ENCODE data around the gene SLC1A5.

Gene SLC1A5

DNA sequence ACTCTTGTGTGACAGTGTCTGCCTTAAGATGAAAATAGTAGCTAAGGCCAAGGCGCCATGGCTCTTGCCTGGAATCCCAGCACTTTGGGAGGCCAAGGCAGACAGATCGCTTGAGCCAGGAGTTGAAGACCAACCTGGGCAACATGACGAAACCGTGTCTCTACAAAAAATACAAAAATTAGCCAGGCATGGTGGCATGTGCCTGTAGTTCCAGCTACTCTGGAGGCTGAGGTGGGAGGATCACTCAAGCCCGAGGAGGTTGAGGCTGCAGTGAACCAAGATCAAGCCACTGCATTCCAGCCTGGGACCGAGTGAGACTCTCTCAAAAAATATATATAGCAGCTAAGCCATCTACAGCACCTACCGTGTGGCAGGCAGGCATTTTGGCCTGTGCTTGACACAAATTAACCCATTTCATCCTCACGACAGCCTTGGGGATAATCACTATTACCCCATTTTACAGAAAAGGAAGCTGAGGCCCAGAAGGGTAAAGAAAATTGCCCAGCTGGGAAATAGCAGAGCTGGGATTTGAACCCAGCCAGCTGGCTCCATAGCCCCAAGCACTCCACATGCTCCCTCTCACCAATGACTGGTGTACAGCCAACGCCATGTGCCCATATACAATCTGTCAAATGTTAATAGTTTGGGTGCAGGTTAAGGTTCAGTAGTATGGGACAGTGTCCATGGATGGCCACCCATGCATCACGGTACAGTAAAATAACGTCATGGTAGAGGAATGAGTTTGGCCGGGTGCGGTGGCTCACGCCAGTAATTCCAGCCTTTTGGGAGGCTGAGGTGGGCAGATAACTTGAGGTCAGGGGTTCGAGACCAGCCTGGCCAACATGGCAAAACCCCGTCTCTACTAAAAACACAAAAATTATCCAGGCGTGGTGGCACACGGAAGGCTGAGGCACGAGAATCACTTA is 3.1 kb downstream of the SLC1A5 start:
- TF ChIP-seq, protein P1, sequence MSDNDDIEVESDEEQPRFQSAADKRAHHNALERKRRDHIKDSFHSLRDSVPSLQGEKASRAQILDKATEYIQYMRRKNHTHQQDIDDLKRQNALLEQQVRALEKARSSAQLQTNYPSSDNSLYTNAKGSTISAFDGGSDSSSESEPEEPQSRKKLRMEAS (IDR thresholded peaks at IDR 0.05): peak; percentile 47
- TF ChIP-seq NFIC (IDR thresholded peaks at IDR 0.05) (no peak), ZBTB7A (IDR thresholded peaks at IDR 0.05; ENCODE audit: low read depth) (0 out of 2 replicates have a peak, but pooled peaks have one; percentile 8), TEAD4 (IDR thresholded peaks at IDR 0.05) (0 out of 2 replicates have a peak, but pooled peaks have one; percentile 18)

DNA sequence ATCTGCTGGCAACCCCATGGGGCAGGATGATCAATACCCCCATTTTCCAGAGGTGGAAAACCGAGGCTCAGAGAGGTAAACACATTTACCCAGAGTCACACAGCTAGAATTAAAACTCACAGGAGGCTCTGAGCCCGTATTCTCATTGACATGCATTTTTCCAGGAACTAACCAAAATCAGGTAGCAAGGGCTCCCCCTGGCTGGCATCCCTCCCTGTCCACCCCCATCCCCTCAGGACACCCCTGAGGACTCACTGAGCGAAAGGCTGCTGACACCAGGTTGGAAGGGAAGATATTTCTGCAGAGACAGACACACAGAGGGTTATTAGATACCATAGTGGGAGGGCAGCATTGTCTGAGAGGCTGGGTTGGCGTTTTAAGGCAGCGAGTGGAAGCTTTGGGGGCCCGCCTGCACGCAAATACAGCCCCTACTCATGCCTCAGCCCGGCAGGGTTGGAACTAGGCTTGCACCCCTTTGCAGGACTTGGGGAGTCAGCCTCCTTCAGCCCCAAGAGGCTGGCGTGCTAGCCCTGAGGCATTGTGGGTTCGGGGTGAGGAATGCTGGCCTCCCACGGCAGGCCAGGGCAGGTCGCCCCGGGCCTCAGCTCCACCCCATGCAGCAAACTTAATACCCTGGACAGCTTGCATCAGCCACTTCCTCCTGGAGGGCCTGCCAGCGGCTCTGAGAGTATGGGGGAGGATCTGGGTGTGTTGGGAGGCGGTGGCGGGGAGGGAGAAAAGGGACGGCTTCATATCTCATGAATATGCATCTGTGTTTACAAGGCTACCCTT is 3.9 kb downstream of the SLC1A5 start:
- TF ChIP-seq CREB1 (IDR thresholded peaks at IDR 0.05; ENCODE audit: low read depth): no peak
- TF ChIP-seq ZBTB7A (IDR thresholded peaks at IDR 0.05; ENCODE audit: low read depth): peak; percentile 49; the same call in 1 of the 2 replicates
- TF ChIP-seq TEAD4 (IDR thresholded peaks at IDR 0.05): peak; percentile 77
- peak; percentile 56; the same call in 1 of the 2 replicates for TF ChIP-seq TAF1 (IDR thresholded peaks at IDR 0.05; ENCODE audit: low read depth)
- TF ChIP-seq, protein P1 (IDR thresholded peaks at IDR 0.05): peak; percentile 87
- TF ChIP-seq EP300 (IDR thresholded peaks at IDR 0.05; ENCODE audit: borderline replicate concordance): peak; percentile 69; the same call in 1 of the 2 replicates
- no peak; the same call in 1 of the 2 replicates for TF ChIP-seq RAD21 (IDR thresholded peaks at IDR 0.05; ENCODE audit: low read depth)
- peak; percentile 80 for TF ChIP-seq CEBPB (IDR thresholded peaks at IDR 0.05)
- TF ChIP-seq, protein P2, sequence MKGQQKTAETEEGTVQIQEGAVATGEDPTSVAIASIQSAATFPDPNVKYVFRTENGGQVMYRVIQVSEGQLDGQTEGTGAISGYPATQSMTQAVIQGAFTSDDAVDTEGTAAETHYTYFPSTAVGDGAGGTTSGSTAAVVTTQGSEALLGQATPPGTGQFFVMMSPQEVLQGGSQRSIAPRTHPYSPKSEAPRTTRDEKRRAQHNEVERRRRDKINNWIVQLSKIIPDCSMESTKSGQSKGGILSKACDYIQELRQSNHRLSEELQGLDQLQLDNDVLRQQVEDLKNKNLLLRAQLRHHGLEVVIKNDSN (IDR thresholded peaks at IDR 0.05): no peak; the same call in 1 of the 2 replicates
- TF ChIP-seq FOXM1 (IDR thresholded peaks at IDR 0.05; ENCODE audit: borderline replicate concordance, low read depth): no peak
- 0 out of 2 replicates have a peak, but pooled peaks have one; percentile 23 for TF ChIP-seq YY1 (IDR thresholded peaks at IDR 0.05; ENCODE audit: low read depth)
- peak; percentile 77 for TF ChIP-seq TCF12 (IDR thresholded peaks at IDR 0.05; ENCODE audit: low read depth)
- TF ChIP-seq, protein P3, sequence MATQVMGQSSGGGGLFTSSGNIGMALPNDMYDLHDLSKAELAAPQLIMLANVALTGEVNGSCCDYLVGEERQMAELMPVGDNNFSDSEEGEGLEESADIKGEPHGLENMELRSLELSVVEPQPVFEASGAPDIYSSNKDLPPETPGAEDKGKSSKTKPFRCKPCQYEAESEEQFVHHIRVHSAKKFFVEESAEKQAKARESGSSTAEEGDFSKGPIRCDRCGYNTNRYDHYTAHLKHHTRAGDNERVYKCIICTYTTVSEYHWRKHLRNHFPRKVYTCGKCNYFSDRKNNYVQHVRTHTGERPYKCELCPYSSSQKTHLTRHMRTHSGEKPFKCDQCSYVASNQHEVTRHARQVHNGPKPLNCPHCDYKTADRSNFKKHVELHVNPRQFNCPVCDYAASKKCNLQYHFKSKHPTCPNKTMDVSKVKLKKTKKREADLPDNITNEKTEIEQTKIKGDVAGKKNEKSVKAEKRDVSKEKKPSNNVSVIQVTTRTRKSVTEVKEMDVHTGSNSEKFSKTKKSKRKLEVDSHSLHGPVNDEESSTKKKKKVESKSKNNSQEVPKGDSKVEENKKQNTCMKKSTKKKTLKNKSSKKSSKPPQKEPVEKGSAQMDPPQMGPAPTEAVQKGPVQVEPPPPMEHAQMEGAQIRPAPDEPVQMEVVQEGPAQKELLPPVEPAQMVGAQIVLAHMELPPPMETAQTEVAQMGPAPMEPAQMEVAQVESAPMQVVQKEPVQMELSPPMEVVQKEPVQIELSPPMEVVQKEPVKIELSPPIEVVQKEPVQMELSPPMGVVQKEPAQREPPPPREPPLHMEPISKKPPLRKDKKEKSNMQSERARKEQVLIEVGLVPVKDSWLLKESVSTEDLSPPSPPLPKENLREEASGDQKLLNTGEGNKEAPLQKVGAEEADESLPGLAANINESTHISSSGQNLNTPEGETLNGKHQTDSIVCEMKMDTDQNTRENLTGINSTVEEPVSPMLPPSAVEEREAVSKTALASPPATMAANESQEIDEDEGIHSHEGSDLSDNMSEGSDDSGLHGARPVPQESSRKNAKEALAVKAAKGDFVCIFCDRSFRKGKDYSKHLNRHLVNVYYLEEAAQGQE (IDR thresholded peaks at IDR 0.05; ENCODE audit: low read depth): no peak
- TF ChIP-seq NFIC (IDR thresholded peaks at IDR 0.05): peak; percentile 39; the same call in 1 of the 2 replicates
- TF ChIP-seq EGR1 (IDR thresholded peaks at IDR 0.05): peak; percentile 53; the same call in 1 of the 2 replicates

DNA sequence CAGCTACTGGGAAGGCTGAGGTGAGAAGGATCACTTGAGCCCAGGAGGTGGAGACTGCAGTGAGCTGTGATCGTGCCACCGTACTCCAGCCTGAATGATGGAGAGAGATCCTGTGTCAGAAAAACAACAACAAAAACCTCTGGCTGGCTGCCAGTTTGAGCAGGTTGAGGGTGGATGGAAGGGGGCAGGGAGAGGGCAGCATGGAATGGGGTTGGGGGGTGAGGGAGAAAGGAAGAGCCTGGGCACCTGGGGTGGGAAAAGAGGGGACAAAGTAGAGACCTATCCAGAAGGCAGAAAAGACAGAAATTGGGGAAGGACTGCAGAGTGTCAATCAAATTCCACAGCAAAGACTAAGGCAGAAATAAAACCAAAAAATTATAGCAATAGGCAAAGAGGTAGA is 4.7 kb downstream of the SLC1A5 start:
- TF ChIP-seq NFIC (IDR thresholded peaks at IDR 0.05): peak; percentile 48; the same call in 1 of the 2 replicates
- TF ChIP-seq FOXM1 (IDR thresholded peaks at IDR 0.05; ENCODE audit: borderline replicate concordance, low read depth): no peak

DNA sequence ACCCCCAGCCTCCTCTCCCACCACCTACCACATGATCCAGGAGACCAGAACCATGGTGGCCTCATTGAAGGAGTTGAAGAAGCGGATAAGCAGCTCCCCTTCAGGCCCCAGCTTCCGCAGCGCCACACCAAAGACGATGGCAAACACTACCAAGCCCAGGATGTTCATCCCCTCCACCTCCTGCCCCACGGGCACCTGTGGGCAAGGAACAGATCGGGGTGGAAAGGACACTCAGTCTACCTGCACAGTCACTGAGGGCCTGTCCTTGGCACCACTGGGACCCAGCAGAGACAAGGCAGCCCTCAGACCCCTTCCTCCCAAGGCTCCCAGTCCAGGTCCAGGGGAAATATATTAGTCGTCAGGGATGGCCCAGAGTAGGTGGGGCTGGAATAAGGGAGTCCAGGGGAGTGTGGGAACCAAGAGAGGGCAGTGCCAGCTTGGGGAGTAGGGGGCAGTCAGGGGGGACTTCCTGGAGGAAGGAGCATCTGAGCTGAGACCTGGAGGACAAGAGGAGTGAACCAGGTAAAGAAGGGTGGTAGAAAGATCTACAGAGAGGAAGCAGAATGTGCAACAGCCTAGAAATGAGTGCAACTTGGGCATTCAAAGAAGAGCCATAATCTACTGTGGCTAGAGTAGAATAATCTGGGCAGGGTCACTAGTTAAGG is 5.9 kb downstream of the SLC1A5 start:
- TF ChIP-seq, protein P1 (IDR thresholded peaks at IDR 0.05): no peak

DNA sequence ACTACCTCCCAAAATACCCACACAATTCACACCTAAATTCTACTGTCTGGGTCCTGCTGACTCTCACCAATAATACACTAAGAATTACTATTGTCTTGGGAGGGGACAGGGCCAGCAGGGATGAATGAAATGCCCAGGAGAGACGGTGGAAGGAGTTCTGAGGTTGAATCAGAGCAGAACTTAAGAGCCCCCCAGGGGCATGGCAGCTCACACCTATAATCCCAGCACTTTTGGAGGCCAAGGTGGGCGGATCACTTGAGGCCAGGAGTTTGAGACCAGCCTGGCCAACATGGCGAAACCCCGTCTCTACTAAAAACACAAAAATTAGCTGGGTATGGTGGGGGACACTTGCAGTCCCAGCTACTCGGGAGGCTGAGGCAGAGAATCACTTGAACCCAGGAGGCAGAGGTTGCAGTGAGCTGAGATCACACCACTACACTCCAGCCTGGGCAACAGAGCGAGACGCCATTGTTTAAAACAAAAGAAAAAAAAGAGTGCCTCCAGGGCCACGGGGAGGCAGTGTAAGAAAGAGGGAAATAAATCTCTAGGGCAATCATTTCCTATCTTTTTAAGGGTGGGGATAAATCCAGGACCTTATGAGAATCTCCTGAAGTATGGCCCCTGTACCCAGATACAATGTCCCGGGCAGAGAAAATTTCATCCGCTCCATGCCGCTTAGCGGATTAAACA is 10.3 kb downstream of the SLC1A5 start:
- peak; percentile 29; the same call in 1 of the 2 replicates for TF ChIP-seq RAD21 (IDR thresholded peaks at IDR 0.05; ENCODE audit: low read depth)

DNA sequence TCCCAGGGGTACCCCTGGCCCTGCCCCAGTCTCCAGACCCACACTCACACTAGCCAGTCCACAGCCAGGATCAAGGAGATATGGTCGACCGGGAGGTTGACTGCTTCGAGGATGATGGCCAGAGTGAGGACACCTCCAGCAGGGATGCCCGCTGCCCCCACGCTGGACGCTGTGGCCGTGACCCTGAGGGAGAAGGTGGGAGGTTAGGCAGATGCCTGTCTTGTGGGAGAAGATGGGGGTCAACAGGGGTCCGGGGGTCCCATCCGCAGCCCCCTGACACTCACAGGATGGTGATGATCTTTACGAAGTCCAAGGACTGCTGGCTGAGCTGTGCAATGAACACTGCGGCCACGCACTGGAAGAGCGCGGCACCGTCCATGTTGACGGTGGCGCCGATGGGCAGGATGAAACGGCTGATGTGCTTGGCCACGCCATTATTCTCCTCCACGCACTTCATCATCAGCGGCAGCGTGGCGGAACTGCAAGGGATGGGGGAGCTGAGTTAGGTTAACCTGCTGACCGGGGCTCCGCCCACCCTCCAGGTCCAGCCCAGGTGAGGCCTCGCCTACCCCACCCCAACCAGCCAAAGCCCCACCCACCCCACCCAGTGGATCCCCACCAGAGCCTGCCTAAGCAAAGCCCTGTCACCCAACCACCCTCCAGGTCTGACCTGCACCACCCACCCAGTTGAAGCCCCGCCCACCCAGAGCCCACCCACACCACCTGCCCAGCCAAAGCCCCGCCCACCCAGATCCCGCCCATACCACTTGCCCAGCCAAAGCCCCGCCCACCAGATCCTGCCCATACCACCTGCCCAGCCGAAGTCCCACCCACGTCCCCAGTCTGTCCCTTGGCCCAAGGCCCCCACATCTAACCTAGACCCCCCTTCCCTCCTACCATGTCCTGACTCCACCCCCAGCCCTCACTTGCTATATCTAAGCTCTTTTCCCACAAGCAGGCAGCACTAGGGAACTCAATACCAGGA is 11.2 kb downstream of the SLC1A5 start:
- TF ChIP-seq YY1 (IDR thresholded peaks at IDR 0.05; ENCODE audit: low read depth) (no peak), EP300 (IDR thresholded peaks at IDR 0.05; ENCODE audit: borderline replicate concordance) (no peak), ZBTB7A (IDR thresholded peaks at IDR 0.05; ENCODE audit: low read depth) (peak; percentile 36; the same call in 1 of the 2 replicates), FOXM1 (IDR thresholded peaks at IDR 0.05; ENCODE audit: borderline replicate concordance, low read depth) (no peak), TAF1 (IDR thresholded peaks at IDR 0.05; ENCODE audit: low read depth) (no peak)

Measured in Ishikawa (cell line).